ENCODE results near the gene FGD6.

Gene FGD6

GRCh38 chr12:95231190-95231589 lies 13.9 kb upstream of the FGD6 start:
- no peak for DNase-seq

GRCh38 chr12:95230313-95230712 lies 13.0 kb upstream of the FGD6 start:
- no peak for DNase-seq

DNA sequence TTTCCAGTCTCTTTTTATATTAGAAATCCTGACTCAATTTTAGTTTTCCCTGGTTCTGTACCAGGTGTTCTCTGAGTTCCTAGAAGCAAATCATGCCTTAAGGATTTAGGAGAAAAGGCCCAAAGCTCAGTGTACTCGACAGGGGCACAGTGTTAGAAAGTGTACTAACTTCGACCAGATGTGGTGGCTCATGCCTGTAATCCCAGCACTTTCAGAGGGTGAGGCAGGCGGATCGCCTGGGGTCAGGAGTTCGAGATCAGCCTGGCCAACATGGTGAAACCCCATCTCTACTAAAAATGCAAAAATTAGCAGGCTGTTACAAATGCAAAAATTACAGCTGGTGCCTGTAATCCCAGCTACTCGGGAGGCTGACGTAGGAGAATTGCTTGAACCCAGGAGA lies 12.4 kb upstream of the FGD6 start:
- no peak for DNase-seq

GRCh38 chr12:95228617-95229016 lies 11.3 kb upstream of the FGD6 start:
- no peak for DNase-seq

- DNase-seq: no peak
Measured at GRCh38 chr12:95227818-95228356, 10.6 kb upstream of the FGD6 start.

- no peak for DNase-seq
Measured at GRCh38 chr12:95225645-95226212, 8.5 kb upstream of the FGD6 start.

- no peak for DNase-seq
Measured at GRCh38 chr12:95224202-95225170, 7.2 kb upstream of the FGD6 start.

GRCh38 chr12:95220726-95221125 lies 3.5 kb upstream of the FGD6 start:
- no peak for DNase-seq

DNA sequence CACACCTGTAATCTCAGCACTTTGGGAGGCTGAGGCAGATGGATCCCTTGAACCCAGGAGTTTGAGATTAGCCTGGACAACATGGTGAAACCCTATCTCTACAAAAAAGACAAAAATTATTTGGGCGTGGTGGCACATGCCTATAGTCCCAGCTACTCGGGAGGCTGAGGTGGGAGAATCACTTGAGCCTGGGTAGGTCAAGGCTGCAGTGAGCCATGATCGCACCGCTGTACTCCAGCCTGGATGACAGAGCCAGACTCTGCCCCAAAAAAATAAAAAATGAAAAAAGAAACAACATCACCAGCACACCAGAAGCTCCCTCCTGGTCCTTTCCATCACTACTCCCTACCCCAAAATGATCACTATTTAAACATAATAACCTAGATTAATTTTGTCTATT lies 2.9 kb upstream of the FGD6 start:
- DNase-seq: no peak

DNA sequence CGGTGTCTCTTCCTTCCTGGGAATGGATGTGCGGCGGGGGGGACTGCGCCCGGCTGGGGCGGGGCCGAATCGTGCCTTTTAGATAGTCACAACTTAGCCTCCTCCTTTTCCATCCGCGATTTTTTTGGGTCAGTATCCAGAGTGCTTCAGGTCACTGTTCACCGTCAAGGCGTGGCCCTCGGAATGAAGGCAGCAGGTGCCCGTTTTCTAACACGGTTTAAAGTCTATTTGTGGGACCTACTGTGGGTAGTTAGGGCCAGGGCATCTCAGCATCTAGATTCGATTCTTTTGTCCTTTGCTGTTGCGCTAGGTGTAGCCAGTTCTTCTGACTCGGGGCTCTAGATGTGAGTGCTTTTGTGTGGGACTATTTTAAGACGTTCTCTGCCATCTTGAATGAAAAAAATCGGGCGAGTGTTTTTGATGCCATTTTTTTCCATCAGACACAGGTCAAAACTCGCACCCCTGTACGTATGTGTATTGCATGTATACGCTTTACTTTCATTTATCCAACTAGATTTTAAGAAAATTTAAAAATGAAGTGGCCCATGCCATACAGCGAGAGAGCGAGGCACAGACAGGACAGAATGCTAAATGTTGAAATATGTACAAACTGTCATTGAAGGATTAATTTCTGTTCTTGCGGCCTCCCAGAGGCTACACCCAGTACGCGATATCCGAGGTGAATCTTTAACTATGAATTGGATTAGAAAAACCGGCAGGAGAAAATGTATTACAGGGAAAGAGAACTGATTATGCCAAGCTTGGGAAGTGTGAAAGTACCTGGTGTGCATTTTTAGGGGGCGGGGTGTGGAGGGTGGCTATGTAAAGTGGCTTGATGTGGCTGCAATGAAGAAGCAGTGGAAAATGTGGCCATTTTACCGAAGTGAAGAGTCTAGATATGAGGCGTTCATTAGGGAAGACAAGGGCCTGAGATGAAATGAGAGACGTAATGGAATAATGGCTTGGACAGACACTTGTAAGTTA lies 1.2 kb upstream of the FGD6 start:
- DNase-seq: peak; percentile 8 to 32

- DNase-seq: no peak
Measured at GRCh38 chr12:95216711-95217376, 423 bp downstream of the FGD6 start.

DNA sequence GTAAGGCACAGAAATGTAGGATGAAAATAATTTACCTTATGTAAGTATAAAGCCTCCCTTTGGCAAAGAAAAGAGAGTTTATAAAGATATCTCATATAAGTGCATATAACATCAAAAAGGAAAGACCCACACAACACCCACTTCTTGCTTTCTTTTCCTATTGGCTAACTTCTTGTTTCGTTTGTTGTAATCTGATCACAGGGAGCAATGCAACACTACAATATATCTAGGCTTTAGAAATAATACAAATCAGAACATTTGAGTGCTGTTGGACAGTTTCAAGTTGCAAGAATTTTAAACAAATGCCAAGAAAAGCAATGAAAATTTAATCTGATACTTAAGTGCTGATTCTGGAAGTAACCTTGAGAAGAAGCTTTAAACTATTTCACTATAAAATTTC lies 1.3 kb downstream of the FGD6 start:
- no peak for DNase-seq

DNA sequence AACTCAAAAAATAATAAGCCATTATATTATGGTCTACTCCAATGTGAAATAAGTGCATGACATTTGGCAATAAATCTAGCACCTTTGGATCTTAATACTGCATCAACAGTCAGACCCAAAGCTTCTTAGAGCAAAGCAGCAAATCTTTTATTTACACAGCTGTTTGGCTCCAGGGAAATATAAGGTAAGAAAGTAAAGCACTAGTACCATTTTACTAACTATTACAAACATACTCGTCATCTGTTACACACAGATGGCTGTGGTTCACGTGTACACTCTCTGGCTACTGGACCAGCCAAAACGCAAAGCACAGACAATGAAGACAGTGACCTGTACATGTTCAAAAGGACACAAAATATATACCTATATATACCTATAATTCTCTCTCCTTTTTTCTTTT lies 2.8 kb downstream of the FGD6 start:
- DNase-seq: no peak

GRCh38 chr12:95213928-95214327 lies 3.3 kb downstream of the FGD6 start:
- no peak for DNase-seq

- no peak for DNase-seq
Measured at GRCh38 chr12:95213119-95213518, 4.1 kb downstream of the FGD6 start.

GRCh38 chr12:95212586-95212985 lies 4.7 kb downstream of the FGD6 start:
- no peak for DNase-seq

DNA sequence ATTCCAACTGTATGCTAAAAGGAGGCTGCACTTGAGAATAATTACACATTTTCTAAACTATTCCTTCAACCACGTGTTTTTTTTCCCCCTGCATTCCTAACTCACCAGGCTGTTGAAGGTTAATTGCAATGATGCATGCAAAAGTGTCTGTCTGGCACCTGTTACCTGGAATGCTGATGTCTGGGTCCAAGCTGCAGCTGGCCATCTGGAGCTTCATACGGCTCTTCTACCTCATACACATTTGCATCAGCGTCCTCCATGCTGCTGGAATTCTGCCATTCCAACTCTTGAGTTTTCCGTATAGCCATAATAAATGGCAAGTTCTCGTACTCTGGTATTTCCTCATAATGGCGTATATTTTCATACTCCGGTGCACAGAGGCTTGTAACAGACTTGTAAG lies 8.6 kb downstream of the FGD6 start:
- no peak for DNase-seq

GRCh38 chr12:95207407-95207806 lies 9.9 kb downstream of the FGD6 start:
- no peak for DNase-seq

DNA sequence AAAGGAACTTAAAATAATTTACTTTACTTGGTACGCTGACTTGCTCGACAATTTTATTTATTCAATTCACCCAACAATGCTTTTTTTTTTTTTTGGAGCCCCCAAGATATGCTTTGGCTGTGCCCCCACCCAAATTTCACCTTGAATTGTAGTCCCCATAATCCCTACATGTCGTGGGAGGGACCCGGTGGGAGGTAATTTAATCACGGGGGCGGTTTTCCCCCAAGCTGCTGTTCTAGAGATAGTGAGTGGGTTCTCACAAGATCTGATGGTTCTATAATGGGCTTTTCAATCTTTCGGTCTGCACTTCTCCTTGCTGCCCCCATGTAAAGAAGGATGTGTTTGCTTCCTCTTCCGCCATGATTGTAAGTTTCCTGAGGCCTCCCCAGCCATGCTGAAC lies 10.4 kb downstream of the FGD6 start:
- no peak for DNase-seq

DNA sequence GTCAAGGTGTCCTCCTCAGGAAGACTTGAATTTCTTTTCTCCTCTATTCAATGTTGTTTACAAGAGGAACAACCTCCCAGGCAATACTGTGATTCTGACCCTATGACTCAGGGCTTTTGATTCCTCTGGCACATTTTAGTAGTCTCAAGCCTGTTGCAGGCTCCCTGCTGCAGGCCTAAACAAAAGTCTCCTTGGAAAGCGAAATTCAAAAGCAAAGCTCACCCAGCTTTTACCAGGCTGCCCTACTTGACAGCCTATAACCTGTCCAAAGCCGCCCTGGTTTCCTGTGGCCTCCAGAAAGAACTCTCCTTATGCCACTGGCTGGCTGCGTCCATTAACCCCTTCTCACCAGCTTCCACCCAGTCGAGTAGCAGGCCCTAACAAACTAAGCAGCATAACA lies 11.6 kb downstream of the FGD6 start:
- DNase-seq: no peak

GRCh38 chr12:95205016-95205624 lies 12.1 kb downstream of the FGD6 start:
- no peak for DNase-seq
